ENCODE data around the gene AADAT. TPM values are rescaled to one million over a fixed set of nuclear protein-coding genes. Genes with fewer than 3 reads are reported as not detected.

Gene AADAT
- total and polyA plus RNA-seq, 2 of the 8 experiments (the other 6 are each of a cell fraction or from before 2014, with no cell fraction given): 6.1 to 7.7 TPM

DNA sequence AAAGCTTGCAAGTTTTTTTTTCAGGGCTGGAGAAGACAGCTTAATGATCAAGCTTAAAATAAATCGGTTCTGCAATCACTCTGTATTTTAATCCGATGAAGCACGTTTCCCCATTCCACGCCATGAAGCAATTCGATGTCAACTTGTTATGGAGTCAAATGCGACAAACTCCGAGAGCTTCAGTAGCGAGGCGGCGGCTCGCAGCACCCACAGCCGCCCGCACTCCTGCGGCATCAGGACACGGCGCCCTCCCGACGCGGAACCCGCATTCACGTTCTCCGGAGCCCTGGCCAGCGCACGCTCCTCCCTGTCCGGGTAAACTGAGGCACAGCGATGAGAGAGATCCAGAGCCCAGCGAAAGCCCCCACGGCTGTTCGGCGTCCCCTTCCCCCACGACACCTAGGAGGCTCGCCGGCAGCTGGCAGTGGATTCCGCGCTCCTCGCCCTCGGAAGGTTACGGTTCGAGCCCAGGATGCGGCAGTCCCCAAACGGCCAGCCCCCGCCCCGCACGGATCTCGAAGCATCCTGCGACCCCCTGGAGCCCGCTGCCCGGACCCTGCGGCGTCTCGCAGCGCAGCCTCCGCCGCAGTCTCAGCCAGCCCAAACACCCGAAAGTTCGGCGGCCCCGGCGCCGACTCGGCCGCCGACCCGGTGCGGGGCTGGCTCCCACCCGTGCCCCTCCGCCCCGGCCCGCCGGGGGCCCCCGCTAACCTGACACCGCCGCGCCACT is 64.1 kb downstream of the AADAT start (continued):
- no peak for TF ChIP-seq TAF7 (optimal IDR thresholded peaks at IDR 0.05; ENCODE audit: borderline replicate concordance, low read depth, low read length)
- TF ChIP-seq, protein P1, sequence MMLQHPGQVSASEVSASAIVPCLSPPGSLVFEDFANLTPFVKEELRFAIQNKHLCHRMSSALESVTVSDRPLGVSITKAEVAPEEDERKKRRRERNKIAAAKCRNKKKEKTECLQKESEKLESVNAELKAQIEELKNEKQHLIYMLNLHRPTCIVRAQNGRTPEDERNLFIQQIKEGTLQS (IDR thresholded peaks at IDR 0.05; ENCODE audit: insufficient read depth, low read depth, low read length): no peak

All from H1 (cell line).